H1 (cell line): ENCODE data around the gene NFKBIE. TPM values are rescaled to one million over a fixed set of nuclear protein-coding genes. Genes with fewer than 3 reads are reported as not detected.

ENCODE experiments used
- CTBP2 ChIP-seq: IDR thresholded peaks from 2 replicates; pipeline ENCODE4 v1.7.0; 2011; ENCODE audit warnings: borderline replicate concordance, mild to moderate bottlenecking, moderate library complexity, mixed read lengths, low read length; ENCODE audit not compliant: insufficient read depth, insufficient read length
- EZH2 ChIP-seq: fragments of 200-600 bp; sonication (generic); IDR thresholded peaks from 2 replicates; pipeline ENCODE4 v1.7.1; 2012; ENCODE audit warnings: low read depth, mild to moderate bottlenecking, moderate library complexity, low read length, inconsistent platforms; ENCODE audit not compliant: severe bottlenecking
- GABPA ChIP-seq: IDR thresholded peaks from 2 replicates; pipeline ENCODE4 v1.6.1; 2011; ENCODE audit warnings: mild to moderate bottlenecking, low read length, moderate library complexity, borderline replicate concordance; ENCODE audit not compliant: insufficient read depth
- GTF2F1 ChIP-seq: IDR thresholded peaks from 2 replicates; pipeline ENCODE4 v1.6.1; 2012; ENCODE audit warnings: low read depth, low read length, improper control_type of control experiment, borderline replicate concordance
- KDM4A ChIP-seq: IDR thresholded peaks from one replicate; pipeline ENCODE4 v1.7.1; 2012; ENCODE audit warnings: low read depth, mild to moderate bottlenecking, moderate library complexity, low read length, inconsistent platforms; ENCODE audit not compliant: severe bottlenecking
- MAFK ChIP-seq: IDR thresholded peaks from 2 replicates; pipeline ENCODE4 v1.6.1; 2012; ENCODE audit warnings: low read depth, mild to moderate bottlenecking, improper control_type of control experiment, low read length
- NANOG ChIP-seq: IDR thresholded peaks from 2 replicates; pipeline ENCODE4 v1.6.1; 2011; ENCODE audit warnings: low read length, low read depth, mild to moderate bottlenecking, inconsistent platforms; ENCODE audit not compliant: insufficient read depth, poor library complexity, severe bottlenecking
- SIRT6 ChIP-seq: IDR thresholded peaks from one replicate; pipeline ENCODE4 v1.7.1; 2012; ENCODE audit warnings: low read length, inconsistent platforms
- TEAD4 ChIP-seq: IDR thresholded peaks from 2 replicates; pipeline ENCODE4 v1.6.1; 2012; ENCODE audit warnings: low read depth, low read length, inconsistent platforms, mixed read lengths
- polyA plus RNA-seq, 7 experiments: library from polyadenylated mRNA; depleted of rRNA in 3 of 7; stranded (reverse) in 5 of 7; unstranded in 2 of 7; fragments of >200 nt in 5 of 7; fragments of 200-250 nt in 2 of 7; gene quantifications; 1 replicate in 5 of 7; 2 replicates in 1 of 7; 4 replicates in 1 of 7; pipeline versions ENCODE4 v1.2.1 to v1.2.3, GENCODE V29; 2011 to 2013; ENCODE audit warnings: missing spikeins in 2 of 7, mixed read lengths in 2 of 7
- total RNA-seq: library from RNA; stranded (reverse); fragmentation: NEBNext Ultra II Directional; extraction: Animal tissue kit (Norgen Biotek cat#: 25700); gene quantifications from 2 replicates; pipeline ENCODE4 v1.2.1, GENCODE V29; 2021

Gene NFKBIE
- total and polyA plus RNA-seq, 2 of the 8 experiments (the other 6 are each of a cell fraction or from before 2014, with no cell fraction given): 13.5 to 19.2 TPM

GRCh38 chr6:44258921-44259320 is 6.4 kb downstream of the NFKBIE start (continued):
- TF ChIP-seq EZH2 (no peak), CTBP2 (no peak), TEAD4 (no peak), MAFK (no peak), NANOG (no peak), GABPA (no peak), SIRT6 (no peak), GTF2F1 (no peak), KDM4A (no peak)
